Measurements from ENCODE around the gene WASF2. TPM values are rescaled to one million over a fixed set of nuclear protein-coding genes. Genes with fewer than 3 reads are reported as not detected.

Gene WASF2
- total RNA-seq, 1 experiment from 2014 or later = 65.9 TPM

DNA sequence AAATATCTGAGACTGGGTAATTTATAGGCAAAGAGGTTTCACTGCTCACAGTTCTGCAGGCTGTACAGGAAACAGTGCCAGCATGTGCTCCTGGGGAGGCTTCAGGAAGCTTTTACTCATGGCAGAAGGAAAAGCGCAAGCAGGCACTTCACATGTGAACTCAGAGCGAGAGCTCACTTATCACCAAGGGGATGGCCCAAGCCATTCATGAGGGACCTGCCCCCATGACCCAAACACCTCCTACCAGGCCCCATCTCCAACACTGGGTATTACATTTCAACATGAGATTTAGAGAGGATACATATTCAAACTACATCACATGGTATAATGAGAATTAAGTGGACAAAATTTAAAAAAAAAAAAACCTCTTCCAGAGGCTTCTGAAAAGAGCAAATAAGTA is 13.7 kb downstream of the WASF2 start:
- H3K9me3 ChIP-seq (ENCODE audit: control insufficient read depth, low read depth, low read length) = no peaks in the 10 kb centered on the region
- no peak overlapping the region for H3K4me2 ChIP-seq (ENCODE audit: insufficient read depth, insufficient read length, low read length)
- H3K23ac ChIP-seq (ENCODE audit: insufficient read length, low read depth, low read length) = no peak overlapping the region
- H2BK5ac ChIP-seq (ENCODE audit: insufficient read length, low read length) = no peak overlapping the region
- H3K14ac ChIP-seq (ENCODE audit: insufficient read depth, low read length) = no peak overlapping the region
- H3K79me1 ChIP-seq (ENCODE audit: insufficient read depth, low read depth, low read length, poor library complexity, severe bottlenecking) = peaks cover 11% of the 10 kb centered on the region
- H3K27ac ChIP-seq (ENCODE audit: insufficient read length, low read depth, low read length) = no peak overlapping the region
- H2AFZ ChIP-seq (ENCODE audit: low read length) = no peak overlapping the region
- Mint-ChIP-seq H3K9me3 (no peaks in the 10 kb centered on the region), H3K36me3 (ENCODE audit: insufficient read depth in 1 of 3, low read depth in 3 of 3) (peaks cover 0 to 6% (median 5%) of the 10 kb centered on the region in 3 experiments; a peak in 3 of 7 replicates), H3K4me1 (peaks cover 23 to 25% of the 10 kb centered on the region in 2 experiments), H3K27ac (peak overlapping the region in 2 of 3 experiments; percentile 39 to 47; a peak in 3 of 7 replicates), H3K27me3 (ENCODE audit: low read depth) (no peaks in the 10 kb centered on the region), H3K4me3 (no peak overlapping the region)
- no peaks in the 10 kb centered on the region for H4K20me1 ChIP-seq (ENCODE audit: control insufficient read depth, insufficient read depth, insufficient read length)
- TF ChIP-seq, protein P1, sequence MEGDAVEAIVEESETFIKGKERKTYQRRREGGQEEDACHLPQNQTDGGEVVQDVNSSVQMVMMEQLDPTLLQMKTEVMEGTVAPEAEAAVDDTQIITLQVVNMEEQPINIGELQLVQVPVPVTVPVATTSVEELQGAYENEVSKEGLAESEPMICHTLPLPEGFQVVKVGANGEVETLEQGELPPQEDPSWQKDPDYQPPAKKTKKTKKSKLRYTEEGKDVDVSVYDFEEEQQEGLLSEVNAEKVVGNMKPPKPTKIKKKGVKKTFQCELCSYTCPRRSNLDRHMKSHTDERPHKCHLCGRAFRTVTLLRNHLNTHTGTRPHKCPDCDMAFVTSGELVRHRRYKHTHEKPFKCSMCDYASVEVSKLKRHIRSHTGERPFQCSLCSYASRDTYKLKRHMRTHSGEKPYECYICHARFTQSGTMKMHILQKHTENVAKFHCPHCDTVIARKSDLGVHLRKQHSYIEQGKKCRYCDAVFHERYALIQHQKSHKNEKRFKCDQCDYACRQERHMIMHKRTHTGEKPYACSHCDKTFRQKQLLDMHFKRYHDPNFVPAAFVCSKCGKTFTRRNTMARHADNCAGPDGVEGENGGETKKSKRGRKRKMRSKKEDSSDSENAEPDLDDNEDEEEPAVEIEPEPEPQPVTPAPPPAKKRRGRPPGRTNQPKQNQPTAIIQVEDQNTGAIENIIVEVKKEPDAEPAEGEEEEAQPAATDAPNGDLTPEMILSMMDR (conservative IDR thresholded peaks at IDR 0.05) = no peak
- no peak overlapping the region for H4K8ac ChIP-seq (replicated peaks; ENCODE audit: insufficient read length, low read depth, low read length)
- no peak overlapping the region for H2BK120ac ChIP-seq (ENCODE audit: low read depth, low read length, poor library complexity, severe bottlenecking)
- no peak for DNase-seq
- no peak overlapping the region for H4K91ac ChIP-seq (ENCODE audit: insufficient read length, low read depth, low read length)
- H3K23me2 ChIP-seq (ENCODE audit: insufficient read length, low read depth, low read length, poor library complexity, severe bottlenecking) = no peaks in the 10 kb centered on the region
- peaks cover 3% of the 10 kb centered on the region; the same call in 1 of the 2 replicates for H3K4me1 ChIP-seq (ENCODE audit: insufficient read depth, low read length)
- H3K18ac ChIP-seq (ENCODE audit: insufficient read length, low read depth, low read length) = no peak overlapping the region
- H3K79me2 ChIP-seq (ENCODE audit: insufficient read depth, low read length) = peaks cover 11% of the 10 kb centered on the region; the same call in 1 of the 2 replicates
- no peak overlapping the region for H3K4ac ChIP-seq (ENCODE audit: low read depth, low read length)
- no peak overlapping the region for H2BK12ac ChIP-seq (ENCODE audit: insufficient read length, low read depth, low read length)
- no peak overlapping the region for H2AK5ac ChIP-seq (ENCODE audit: insufficient read length, low read length)
- WGBS (ENCODE audit: extremely low coverage, insufficient read length, low lambda C conversion rate) = no CpG with 5 or more reads among the region's 2 CpGs
- no peak overlapping the region for H3K56ac ChIP-seq (ENCODE audit: insufficient read length, low read depth, low read length)
- no peak overlapping the region for H2BK20ac ChIP-seq (ENCODE audit: low read depth, low read length, poor library complexity, severe bottlenecking)
- H3K9ac ChIP-seq (ENCODE audit: extremely low read depth, insufficient read length, low read length) = no peak overlapping the region
- no peak overlapping the region for H2BK15ac ChIP-seq (ENCODE audit: low read depth, low read length)
- no peak overlapping the region for H4K5ac ChIP-seq (ENCODE audit: insufficient read length, low read depth, low read length)
- H3K27me3 ChIP-seq (ENCODE audit: insufficient read depth, low read length) = no peaks in the 10 kb centered on the region
- no peak overlapping the region for H3T11ph ChIP-seq (ENCODE audit: low read length)
